Endothelial cell of umbilical vein (primary cell): Measurements from ENCODE around the gene MARVELD1. TPM values are rescaled to one million over a fixed set of nuclear protein-coding genes. Genes with fewer than 3 reads are reported as not detected.

ENCODE experiments used
- BruUV-seq: library from RNA; stranded (reverse); fragments of 400-500 nt; replicated peaks from 2 replicates; lab custom pipeline; 2021; lab: Mats Ljungman, UMichigan
- CTCF ChIA-PET: fragments of 300-600, 350-600 bp; sonication (Branson Sonifier 250); formaldehyde crosslinking; loops from one replicate; lab custom pipeline; 2021; ENCODE audit warnings: antibody characterized with exemption, inconsistent platforms; lab: Charles Lee
- POLR2A ChIA-PET: fragments of 300-600, 350-600 bp; sonication (Branson Sonifier 250); formaldehyde crosslinking; loops from one replicate; lab custom pipeline; 2021; ENCODE audit warnings: antibody characterized with exemption, inconsistent platforms; lab: Charles Lee
- DNase-seq: peaks from one replicate; pipeline ENCODE4 v3.0.0-alpha.2; 2011; ENCODE audit warnings: low read depth, low spot score
- FAIRE-seq: peaks from 2 replicates; lab custom pipeline; 2011; peaks lifted over from hg19 to GRCh38; lab: Jason Lieb, UNC
- H2AFZ ChIP-seq: 2 replicates; pipeline ENCODE4 v1.6.0; 2012; ENCODE audit warnings: low read depth, low read length, control low read depth, inconsistent platforms
- H3K27ac ChIP-seq: 2 replicates; pipeline ENCODE4 v1.5.1; 2011; ENCODE audit warnings: low read depth, mild to moderate bottlenecking, control low read depth, low read length, moderate library complexity; ENCODE audit not compliant: insufficient read depth
- H3K27me3 ChIP-seq, 2 experiments: 2 replicates each; pipeline versions ENCODE4 v1.6.0 to v1.6.1; 2011; ENCODE audit warnings: low read length in 2 of 2, mixed read lengths in 1 of 2; ENCODE audit not compliant: control insufficient read depth in 2 of 2, insufficient read depth in 2 of 2
- H3K36me3 ChIP-seq, 2 experiments: 2 replicates in 1 of 2; 3 replicates in 1 of 2; pipeline ENCODE4 v1.5.1; 2011; ENCODE audit warnings: low read length in 2 of 2, mild to moderate bottlenecking in 1 of 2, moderate library complexity in 1 of 2; ENCODE audit not compliant: control insufficient read depth in 2 of 2, insufficient read depth in 2 of 2; ENCODE audit errors: extremely low read depth in 1 of 2
- H3K4me1 ChIP-seq: 3 replicates; pipeline ENCODE4 v1.5.1; 2011; ENCODE audit warnings: mild to moderate bottlenecking, low read length; ENCODE audit not compliant: control insufficient read depth, insufficient read depth; ENCODE audit errors: extremely low read depth
- H3K4me2 ChIP-seq: 2 replicates; pipeline ENCODE4 v1.6.1; 2011; ENCODE audit warnings: low read length, control low read depth, mixed read lengths; ENCODE audit not compliant: insufficient read depth
- H3K4me3 ChIP-seq, 3 experiments: fragments of 200-600 bp in 1 of 3; sonication (generic), shearing (Covaris generic) in 1 of 3; replicated peaks in 1 of 3; 2 replicates each; pipeline ENCODE4 v1.5.1; 2011 to 2016; ENCODE audit warnings: control low read depth in 3 of 3, low read length in 3 of 3, mild to moderate bottlenecking in 2 of 3, inconsistent platforms in 1 of 3, low read depth in 1 of 3, moderate library complexity in 1 of 3; ENCODE audit not compliant: insufficient read depth in 1 of 3
- H3K79me2 ChIP-seq: 2 replicates; pipeline ENCODE4 v1.6.0; 2012; ENCODE audit warnings: low read length, inconsistent platforms; ENCODE audit not compliant: control insufficient read depth, insufficient read depth
- H3K9ac ChIP-seq: replicated peaks from 2 replicates; pipeline ENCODE3; 2011; ENCODE audit warnings: low read length, control low read depth; ENCODE audit not compliant: insufficient read depth; ENCODE audit errors: extremely low read depth
- H3K9me1 ChIP-seq: replicated peaks from 3 replicates; pipeline ENCODE4 v1.6.0; 2011; ENCODE audit warnings: mild to moderate bottlenecking, low read length; ENCODE audit not compliant: control insufficient read depth, insufficient read depth; ENCODE audit errors: extremely low read depth
- H3K9me3 ChIP-seq: replicated peaks from 2 replicates; pipeline ENCODE4 v1.5.1; 2012; ENCODE audit warnings: low read length, inconsistent platforms; ENCODE audit not compliant: control insufficient read depth, insufficient read depth
- H4K20me1 ChIP-seq: replicated peaks from 2 replicates; pipeline ENCODE3; 2011; ENCODE audit warnings: mild to moderate bottlenecking, low read length; ENCODE audit not compliant: control insufficient read depth, insufficient read depth; ENCODE audit errors: extremely low read depth
- CTCF ChIP-seq, 2 donors: IDR thresholded peaks; 1 replicate in 1 of 2; 2 replicates in 1 of 2; pipeline ENCODE4 v1.5.1; 2011; ENCODE audit warnings: low read length in 2 of 2, mild to moderate bottlenecking in 2 of 2, moderate library complexity in 2 of 2, control low read depth in 1 of 2, inconsistent platforms in 1 of 2, low read depth in 1 of 2; ENCODE audit not compliant: insufficient read depth in 1 of 2; ENCODE audit errors: extremely low read depth in 1 of 2
- EZH2 ChIP-seq: IDR thresholded peaks from 2 replicates; pipeline ENCODE4 v1.6.1; 2012; ENCODE audit warnings: borderline replicate concordance, low read depth, mild to moderate bottlenecking, moderate library complexity, low read length, inconsistent platforms; ENCODE audit not compliant: severe bottlenecking
- FOS ChIP-seq: IDR thresholded peaks from 2 replicates; pipeline ENCODE4 v1.6.1; 2011; ENCODE audit warnings: mild to moderate bottlenecking, low read length, moderate library complexity, borderline replicate concordance; ENCODE audit not compliant: insufficient read depth
- GATA2 ChIP-seq: IDR thresholded peaks from 2 replicates; pipeline ENCODE4 v1.7.0; 2011; ENCODE audit warnings: low read depth, mild to moderate bottlenecking, moderate library complexity, mixed read lengths, low read length; ENCODE audit not compliant: insufficient read length, insufficient read depth
- JUN ChIP-seq: IDR thresholded peaks from 2 replicates; pipeline ENCODE4 v1.6.1; 2011; ENCODE audit warnings: borderline replicate concordance, low read depth; ENCODE audit not compliant: insufficient read length, insufficient read depth
- MAX ChIP-seq: IDR thresholded peaks from 2 replicates; pipeline ENCODE4 v1.6.1; 2011; ENCODE audit not compliant: insufficient read depth, insufficient read length
- MYC ChIP-seq: IDR thresholded peaks from one replicate; pipeline ENCODE4 v1.6.1; 2011; ENCODE audit warnings: mild to moderate bottlenecking, low read depth, low read length
- POLR2A ChIP-seq: IDR thresholded peaks from 2 replicates; pipeline ENCODE4 v1.6.1; 2012; ENCODE audit warnings: low read depth, mild to moderate bottlenecking, control low read depth, low read length
- POLR2AphosphoS5 ChIP-seq: IDR thresholded peaks from 2 replicates; pipeline ENCODE4 v1.6.1; 2012; ENCODE audit warnings: low read depth, mild to moderate bottlenecking, control low read depth, low read length, moderate library complexity; ENCODE audit not compliant: insufficient read depth
- dilution Hi-C: fragments of 300-500 bp; cut with MboI; formaldehyde crosslinking; loops from one replicate; pipeline ENCODE4 v1.15.0; 2019; ENCODE audit warnings: low sequenced_read_pairs; ENCODE audit not compliant: extremely low pct_ligation_motif_present
- intact Hi-C: fragments of 100-400 bp; cut with micrococcal nuclease; formaldehyde crosslinking; loops from one replicate; pipeline ENCODE4 v1.10.0; 2022
- polyA plus RNA-seq, 4 experiments: library from polyadenylated mRNA; depleted of rRNA in 3 of 4; stranded (reverse) in 3 of 4; unstranded in 1 of 4; fragments of >200 nt; gene quantifications; 2 replicates each; pipeline versions ENCODE4 v1.2.1 to v1.2.3, GENCODE V29; 2011 to 2012; ENCODE audit warnings: missing spikeins in 1 of 4
- total RNA-seq: library from RNA; stranded (reverse); gene quantifications from 2 replicates; pipeline ENCODE4 v1.2.3, GENCODE V29; 2021

MARVELD1 gene
- total and polyA plus RNA-seq, 2 donors (not counting 3 experiments of a cell fraction or from before 2014, with no cell fraction given): 67.3 to 78.3 TPM

- BruUV-seq: no TSS peak
- FAIRE-seq: no peak
- no peaks in the 10 kb centered on the region for H3K36me3 ChIP-seq
- H3K4me1 ChIP-seq: peaks cover 8% of the 10 kb centered on the region
- no peak overlapping the region for H3K9ac ChIP-seq
- H3K4me3 ChIP-seq: no peak overlapping the region
- no peak overlapping the region for H3K27ac ChIP-seq
- H3K9me3 ChIP-seq: no peaks in the 10 kb centered on the region
- H3K9me1 ChIP-seq: no peaks in the 10 kb centered on the region
- dilution Hi-C loops: no loop called here
- no peak for DNase-seq
- no peaks in the 10 kb centered on the region for H3K27me3 ChIP-seq
- TF ChIP-seq POLR2A: no peak
- no peak for TF ChIP-seq MYC
- no peak for TF ChIP-seq POLR2AphosphoS5
- TF ChIP-seq GATA2: no peak
- no peak for TF ChIP-seq FOS
- TF ChIP-seq JUN: no peak
- no peak for TF ChIP-seq CTCF (IDR thresholded peaks at IDR 0.05; ENCODE audit: extremely low read depth in 1 of 2, insufficient read depth in 1 of 2, low read depth in 1 of 2, low read length in 2 of 2)
- no peak for TF ChIP-seq MAX
- no peak for TF ChIP-seq EZH2
- no peaks in the 10 kb centered on the region for H4K20me1 ChIP-seq
- H3K4me2 ChIP-seq: no peak overlapping the region
- H2AFZ ChIP-seq: no peak overlapping the region
- intact Hi-C loops: no loop called here
- H3K79me2 ChIP-seq: no peaks in the 10 kb centered on the region
- ChIA-PET POLR2A (no interaction called here), CTCF (interaction anchor here (2.8 to 21.8 kb wide), 3 partner anchors 19 to 52 kb away, joined by 20 to 863 read pairs (median 58); partner anchors contain the start of genes AVPI1 and MARVELD1)
Observed at GRCh38 chr10:97729014-97729413, 15.5 kb downstream of the MARVELD1 start.
